IPS-NIHi7 (cell line): ENCODE results near the gene ASPSCR1.

Experiments used
- DNase-seq: peaks from one replicate; pipeline ENCODE4 v3.0.0; 2012; ENCODE audit warnings: mixed read lengths; ENCODE audit errors: extremely low spot score

ASPSCR1 gene

GRCh38 chr17:82055023-82055964 is 77.9 kb downstream of the ASPSCR1 start:
- DNase-seq = no peak

- no peak for DNase-seq
Measured at GRCh38 chr17:82055965-82056728, 78.7 kb downstream of the ASPSCR1 start.

GRCh38 chr17:82056729-82057621 is 79.5 kb downstream of the ASPSCR1 start:
- DNase-seq = no peak

- no peak for DNase-seq
Measured at GRCh38 chr17:82058230-82058854, 80.9 kb downstream of the ASPSCR1 start.

GRCh38 chr17:82058855-82059249 is 81.4 kb downstream of the ASPSCR1 start:
- no peak for DNase-seq

- DNase-seq = no peak
Measured at GRCh38 chr17:82059272-82060000, 82.0 kb downstream of the ASPSCR1 start.

- DNase-seq = no peak
Measured at GRCh38 chr17:82060001-82060380, 82.6 kb downstream of the ASPSCR1 start.

GRCh38 chr17:82060614-82061013 is 83.2 kb downstream of the ASPSCR1 start:
- no peak for DNase-seq

- DNase-seq = no peak
Measured at GRCh38 chr17:82061047-82061925, 83.9 kb downstream of the ASPSCR1 start.

- DNase-seq = no peak
Measured at GRCh38 chr17:82062076-82062983, 84.9 kb downstream of the ASPSCR1 start.

- DNase-seq = no peak
Measured at GRCh38 chr17:82062984-82063368, 85.5 kb downstream of the ASPSCR1 start.

- no peak for DNase-seq
Measured at GRCh38 chr17:82063424-82064415, 86.3 kb downstream of the ASPSCR1 start.

GRCh38 chr17:82064433-82065192 is 87.2 kb downstream of the ASPSCR1 start:
- DNase-seq = no peak

- DNase-seq = peak; percentile 43
Measured at GRCh38 chr17:82065193-82065637, 87.8 kb downstream of the ASPSCR1 start.

GRCh38 chr17:82065638-82066303 is 88.3 kb downstream of the ASPSCR1 start, which contains the start of gene DUS1L:
Gene DUS1L, minus strand, starts transcription at chr17:82065804. Its CDS starts 745 bp downstream, at chr17:82065059.
- DNase-seq = peak; percentile 93
